ENCODE results near the gene NELFA. TPM values are rescaled to one million over a fixed set of nuclear protein-coding genes. Genes with fewer than 3 reads are reported as not detected.

Gene NELFA
- total RNA-seq, 1 donor from 2014 or later, result 34.5 TPM

DNA sequence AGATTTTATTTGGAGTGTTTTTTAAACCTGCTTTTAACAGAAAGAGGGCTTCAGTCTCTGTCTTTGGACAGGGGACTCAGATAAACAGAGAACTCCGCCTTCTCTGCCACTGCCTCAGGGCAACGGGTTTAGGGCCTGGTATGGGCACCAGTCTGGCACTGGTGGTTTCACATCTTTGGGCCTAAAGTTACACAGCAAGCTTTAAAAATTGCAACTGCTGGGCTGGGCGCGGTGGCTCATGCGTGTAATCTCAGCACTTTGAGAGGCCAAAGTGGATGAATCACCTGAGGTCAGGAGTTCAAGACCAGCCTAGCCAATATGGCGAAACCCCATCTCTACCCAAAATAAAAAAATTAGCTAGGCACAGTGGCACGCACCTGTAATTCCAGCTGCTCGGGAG lies 40.1 kb upstream of the NELFA start:
- TF ChIP-seq, protein P1, sequence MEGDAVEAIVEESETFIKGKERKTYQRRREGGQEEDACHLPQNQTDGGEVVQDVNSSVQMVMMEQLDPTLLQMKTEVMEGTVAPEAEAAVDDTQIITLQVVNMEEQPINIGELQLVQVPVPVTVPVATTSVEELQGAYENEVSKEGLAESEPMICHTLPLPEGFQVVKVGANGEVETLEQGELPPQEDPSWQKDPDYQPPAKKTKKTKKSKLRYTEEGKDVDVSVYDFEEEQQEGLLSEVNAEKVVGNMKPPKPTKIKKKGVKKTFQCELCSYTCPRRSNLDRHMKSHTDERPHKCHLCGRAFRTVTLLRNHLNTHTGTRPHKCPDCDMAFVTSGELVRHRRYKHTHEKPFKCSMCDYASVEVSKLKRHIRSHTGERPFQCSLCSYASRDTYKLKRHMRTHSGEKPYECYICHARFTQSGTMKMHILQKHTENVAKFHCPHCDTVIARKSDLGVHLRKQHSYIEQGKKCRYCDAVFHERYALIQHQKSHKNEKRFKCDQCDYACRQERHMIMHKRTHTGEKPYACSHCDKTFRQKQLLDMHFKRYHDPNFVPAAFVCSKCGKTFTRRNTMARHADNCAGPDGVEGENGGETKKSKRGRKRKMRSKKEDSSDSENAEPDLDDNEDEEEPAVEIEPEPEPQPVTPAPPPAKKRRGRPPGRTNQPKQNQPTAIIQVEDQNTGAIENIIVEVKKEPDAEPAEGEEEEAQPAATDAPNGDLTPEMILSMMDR (conservative IDR thresholded peaks at IDR 0.05; ENCODE audit: low read depth, low read length), result no peak
- DNase-seq (ENCODE audit: low read depth), result no peak
- H3K4me3 ChIP-seq (ENCODE audit: low read depth, low read length), result no peak overlapping the region

GRCh38 chr4:2047781-2048581 lies 39.2 kb upstream of the NELFA start:
- TF ChIP-seq, protein P1 (conservative IDR thresholded peaks at IDR 0.05; ENCODE audit: low read depth, low read length), result no peak
- no peak overlapping the region for H3K4me3 ChIP-seq (ENCODE audit: low read depth, low read length)
- no peak for DNase-seq (ENCODE audit: low read depth)

DNA sequence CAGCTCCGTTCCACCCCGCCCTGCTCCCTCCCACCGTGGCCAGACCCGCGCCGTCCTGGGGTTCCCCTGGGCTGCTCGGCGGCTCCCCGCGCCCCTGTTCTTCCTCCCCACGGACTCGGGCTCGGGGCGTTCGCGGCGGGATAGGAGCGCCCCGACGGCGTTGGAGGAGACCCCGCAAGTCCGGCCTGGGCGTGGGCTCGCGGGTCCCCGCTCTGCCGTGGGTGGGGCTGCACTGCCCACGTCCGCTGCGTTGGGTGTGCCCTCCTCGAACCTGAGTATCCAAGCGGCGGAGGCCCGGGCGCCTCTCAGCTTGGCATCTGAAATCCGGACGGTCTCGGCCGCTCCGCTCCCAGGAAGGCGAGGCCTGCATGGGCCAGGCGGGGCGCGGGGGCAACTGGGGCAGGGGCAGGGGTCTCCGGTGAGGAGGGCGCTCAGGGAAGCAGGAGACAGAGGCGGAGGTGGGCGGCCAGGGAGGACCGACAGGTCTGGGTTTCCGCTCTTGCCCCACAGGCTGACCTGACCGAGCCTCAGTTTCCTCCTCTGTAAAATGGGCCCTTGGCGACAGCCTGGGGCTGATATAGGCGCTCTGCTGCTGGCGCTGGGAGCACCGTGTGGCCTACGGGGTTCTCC lies 38.4 kb upstream of the NELFA start:
- TF ChIP-seq, protein P1 (conservative IDR thresholded peaks at IDR 0.05; ENCODE audit: low read depth, low read length), result no peak
- no peak for DNase-seq (ENCODE audit: low read depth)

GRCh38 chr4:2046031-2046961 lies 37.5 kb upstream of the NELFA start:
- DNase-seq (ENCODE audit: low read depth), result no peak
- TF ChIP-seq, protein P1 (conservative IDR thresholded peaks at IDR 0.05; ENCODE audit: low read depth, low read length), result no peak
- no peak overlapping the region for H3K4me3 ChIP-seq (ENCODE audit: low read depth, low read length)

More for the DNA sequence above, 38.4 kb upstream of the NELFA start:
- no peak overlapping the region for H3K4me3 ChIP-seq (ENCODE audit: low read depth, low read length)

DNA sequence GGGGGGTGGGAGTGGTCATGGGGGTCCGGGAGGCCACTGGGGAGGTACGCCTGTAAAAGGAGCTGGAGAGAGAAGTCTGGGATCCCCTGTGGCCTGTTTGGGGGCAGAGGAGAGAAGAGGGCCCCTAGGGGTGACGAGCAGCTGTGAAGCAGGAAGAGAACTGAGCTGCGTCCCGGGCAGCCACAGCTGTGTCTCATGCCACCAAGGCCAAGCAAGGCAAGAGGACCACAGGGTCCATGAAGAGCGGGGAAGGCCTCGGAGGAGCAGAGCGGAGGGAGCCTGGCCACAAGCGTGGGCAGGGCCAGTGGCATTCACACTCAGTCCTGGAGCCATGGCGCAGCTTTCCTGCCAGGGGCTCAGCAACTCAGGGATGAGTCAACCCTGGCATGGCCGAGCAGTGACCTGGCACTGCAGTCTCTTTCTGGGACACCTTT lies 36.8 kb upstream of the NELFA start:
- DNase-seq (ENCODE audit: low read depth), result no peak
- H3K4me3 ChIP-seq (ENCODE audit: low read depth, low read length), result no peak overlapping the region
- TF ChIP-seq, protein P1 (conservative IDR thresholded peaks at IDR 0.05; ENCODE audit: low read depth, low read length), result no peak

DNA sequence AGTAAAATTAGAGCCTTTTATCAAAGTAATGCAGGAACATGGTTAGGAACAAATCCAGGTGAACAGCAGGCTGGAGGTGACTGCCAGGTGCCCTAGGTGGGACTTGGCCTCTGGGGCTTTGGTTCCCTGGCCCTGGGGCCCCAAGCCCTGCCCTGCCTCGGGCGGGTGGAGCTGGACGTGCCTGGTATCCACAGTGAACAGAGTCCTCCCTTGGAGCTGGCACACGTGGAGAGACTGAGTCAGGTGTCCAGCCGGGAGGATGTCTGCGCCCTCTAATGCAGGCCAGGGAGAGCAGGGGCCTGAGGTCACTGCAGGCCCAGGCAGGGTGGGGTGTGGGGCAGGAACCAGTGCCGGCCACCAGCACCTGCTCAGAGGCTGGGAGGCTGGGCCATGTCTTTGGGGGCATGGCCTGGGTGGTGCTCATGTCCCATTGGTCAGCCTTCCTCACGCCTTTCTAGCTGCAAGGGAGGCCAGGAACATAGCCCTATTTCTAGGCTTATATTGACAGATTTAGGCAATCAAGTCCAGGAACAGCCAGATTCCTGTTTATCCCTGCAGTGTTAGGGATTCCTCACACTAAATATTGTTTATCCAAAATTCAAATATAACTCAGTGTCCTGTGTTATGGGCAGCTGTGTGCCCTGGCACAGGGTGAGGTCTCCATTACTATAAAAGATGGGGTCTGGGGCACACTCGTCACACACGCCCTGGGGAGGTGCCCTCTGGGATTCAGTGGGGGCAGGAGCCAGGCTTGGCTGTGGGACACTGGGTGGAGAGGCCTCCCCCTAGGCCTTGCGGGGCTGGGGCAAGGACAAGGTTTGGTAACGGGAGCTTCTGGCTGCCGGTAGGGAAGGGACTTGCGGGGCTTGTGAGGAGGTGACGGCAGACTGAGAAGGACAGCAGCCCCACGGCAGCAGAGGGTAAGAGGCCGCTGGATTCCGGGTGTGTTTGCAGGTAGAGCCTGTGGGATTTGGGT lies 36.1 kb upstream of the NELFA start:
- TF ChIP-seq, protein P1 (conservative IDR thresholded peaks at IDR 0.05; ENCODE audit: low read depth, low read length), result no peak
- DNase-seq (ENCODE audit: low read depth), result no peak
- H3K4me3 ChIP-seq (ENCODE audit: low read depth, low read length), result no peak overlapping the region

Measured in epithelial cell of proximal tubule (primary cell).